HG02870 (cell line): ENCODE data around the gene PLXNB3.

Experiments
- ATAC-seq: cut with Tn5 transposase; IDR thresholded peaks from one replicate; pipeline ENCODE4 v1.9.1; 2021; ENCODE audit warnings: mild to moderate bottlenecking, moderate library complexity; ENCODE audit not compliant: unreplicated experiment

The PLXNB3 gene

GRCh38 chrX:153750127-153750774 is 13.8 kb upstream of the PLXNB3 start:
- no peak for ATAC-seq

- ATAC-seq: no peak
Observed at GRCh38 chrX:153755136-153755535, 8.9 kb upstream of the PLXNB3 start.

GRCh38 chrX:153761863-153762262 is 2.2 kb upstream of the PLXNB3 start:
- ATAC-seq: no peak

- no peak for ATAC-seq
Observed at GRCh38 chrX:153762626-153763173, 1.3 kb upstream of the PLXNB3 start.

- ATAC-seq: no peak
Observed at GRCh38 chrX:153763298-153763932, 634 bp upstream of the PLXNB3 start.

- no peak for ATAC-seq
Observed at GRCh38 chrX:153764786-153765137, 713 bp downstream of the PLXNB3 start.

- no peak for ATAC-seq
Observed at GRCh38 chrX:153765138-153766079, 1.4 kb downstream of the PLXNB3 start.

- ATAC-seq: no peak
Observed at GRCh38 chrX:153766098-153766817, 2.2 kb downstream of the PLXNB3 start.

GRCh38 chrX:153766871-153767673 is 3.0 kb downstream of the PLXNB3 start:
- ATAC-seq: no peak

- no peak for ATAC-seq
Observed at GRCh38 chrX:153767674-153768055, 3.6 kb downstream of the PLXNB3 start.

GRCh38 chrX:153768311-153769157 is 4.5 kb downstream of the PLXNB3 start:
- no peak for ATAC-seq

GRCh38 chrX:153769158-153769864 is 5.3 kb downstream of the PLXNB3 start:
- ATAC-seq: no peak

GRCh38 chrX:153769865-153770600 is 6.0 kb downstream of the PLXNB3 start:
- no peak for ATAC-seq

GRCh38 chrX:153770601-153771414 is 6.8 kb downstream of the PLXNB3 start:
- no peak for ATAC-seq

- no peak for ATAC-seq
Observed at GRCh38 chrX:153771415-153772315, 7.6 kb downstream of the PLXNB3 start.
